ENCODE measurements around the gene SELENOO.

The SELENOO gene

GRCh38 chr22:50243685-50244419 is 43.0 kb downstream of the SELENOO start:
- DNase-seq = no peak

- peak; percentile 91 for DNase-seq
Measured at GRCh38 chr22:50244420-50245213, 43.8 kb downstream of the SELENOO start, which contains the start of gene TUBGCP6. TUBGCP6 (minus strand) TSS chr22:50245023; CDS start chr22:50244459, 564 bp downstream.

- DNase-seq = no peak
Measured at GRCh38 chr22:50245214-50246072, 44.6 kb downstream of the SELENOO start.

GRCh38 chr22:50246242-50247175 is 45.7 kb downstream of the SELENOO start:
- no peak for DNase-seq

GRCh38 chr22:50247748-50248147 is 46.9 kb downstream of the SELENOO start:
- peak; percentile 54 for DNase-seq

- DNase-seq = no peak
Measured at GRCh38 chr22:50248196-50249081, 47.6 kb downstream of the SELENOO start.

GRCh38 chr22:50249341-50250248 is 48.8 kb downstream of the SELENOO start:
- DNase-seq = no peak

- DNase-seq = no peak
Measured at GRCh38 chr22:50250249-50250554, 49.4 kb downstream of the SELENOO start.

GRCh38 chr22:50250555-50251476 is 50.0 kb downstream of the SELENOO start, which contains the start of gene HDAC10:
HDAC10 (minus strand) TSS chr22:50251265; CDS start chr22:50251032, 233 bp downstream.
- peak; percentile 80 for DNase-seq

- DNase-seq = no peak
Measured at GRCh38 chr22:50251477-50252081, 50.8 kb downstream of the SELENOO start.

- peak; percentile 77 for DNase-seq
Measured at GRCh38 chr22:50252082-50253045, 51.6 kb downstream of the SELENOO start.

GRCh38 chr22:50253046-50253915 is 52.5 kb downstream of the SELENOO start:
- no peak for DNase-seq

- DNase-seq = no peak
Measured at GRCh38 chr22:50253941-50254340, 53.1 kb downstream of the SELENOO start.

GRCh38 chr22:50255099-50255498 is 54.3 kb downstream of the SELENOO start:
- no peak for DNase-seq

GRCh38 chr22:50255607-50256006 is 54.8 kb downstream of the SELENOO start:
- no peak for DNase-seq

Measured in activated T-cell treated with anti-CD3 and anti-CD28 coated beads, Interleukin-2, amount 50 U/mL, for 1 hour (primary cell).